Colon (tissue), 2 donors: ENCODE results near the gene LSAMP.

ENCODE experiments used
- FAIRE-seq: peaks from 2 replicates; lab custom pipeline; 2012; peaks lifted over from hg19 to GRCh38; lab: Jason Lieb, UNC
- donor health status: control.
- donor health status: control.

LSAMP gene

GRCh38 chr3:116445311-116445841, at the start of gene LSAMP:
Gene LSAMP (minus strand): TSS chr3:116445487.
- FAIRE-seq: no peak

DNA sequence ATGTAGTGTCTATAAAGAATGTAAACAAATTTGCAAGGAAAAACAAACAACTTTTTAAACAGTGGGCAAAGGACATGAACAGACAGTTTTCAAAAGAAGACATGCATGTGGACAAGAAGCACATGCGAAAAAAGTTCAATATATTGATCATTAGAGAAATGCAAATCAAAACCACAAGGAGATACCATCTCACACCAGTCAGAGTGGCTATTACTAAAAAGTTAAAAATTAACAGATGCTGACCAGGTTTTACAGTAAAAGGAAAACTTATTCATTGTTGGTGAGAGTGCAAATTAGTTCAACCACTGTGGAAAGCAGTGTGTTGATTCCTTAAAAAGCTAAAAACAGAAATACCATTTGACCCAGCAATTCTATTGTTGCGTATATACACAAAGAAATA, 47.1 kb upstream of the LSAMP start:
- FAIRE-seq: no peak

GRCh38 chr3:116483135-116483534, 37.8 kb upstream of the LSAMP start:
- FAIRE-seq: no peak

DNA sequence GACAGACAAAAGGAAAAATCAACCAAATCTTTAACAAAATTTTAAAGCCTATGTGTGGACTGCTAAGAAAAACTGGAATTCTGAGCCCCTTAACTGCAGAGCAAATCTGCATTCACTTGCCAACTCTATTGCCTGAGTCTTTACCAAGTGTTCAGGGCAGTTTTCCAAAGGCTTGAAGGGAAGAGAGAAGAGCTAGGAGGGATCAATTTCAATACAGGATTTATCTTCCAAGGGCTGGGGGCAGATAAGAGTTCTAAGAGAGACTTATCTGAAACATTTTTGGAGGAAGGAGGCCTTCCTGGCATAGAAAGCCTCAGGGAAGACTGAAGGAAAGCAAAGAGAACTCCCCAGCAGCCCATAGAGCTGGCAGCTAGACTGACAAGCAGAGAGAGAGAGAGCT, 31.4 kb upstream of the LSAMP start:
- no peak for FAIRE-seq

- FAIRE-seq: no peak
Measured at GRCh38 chr3:116474801-116475200, 29.5 kb upstream of the LSAMP start.

DNA sequence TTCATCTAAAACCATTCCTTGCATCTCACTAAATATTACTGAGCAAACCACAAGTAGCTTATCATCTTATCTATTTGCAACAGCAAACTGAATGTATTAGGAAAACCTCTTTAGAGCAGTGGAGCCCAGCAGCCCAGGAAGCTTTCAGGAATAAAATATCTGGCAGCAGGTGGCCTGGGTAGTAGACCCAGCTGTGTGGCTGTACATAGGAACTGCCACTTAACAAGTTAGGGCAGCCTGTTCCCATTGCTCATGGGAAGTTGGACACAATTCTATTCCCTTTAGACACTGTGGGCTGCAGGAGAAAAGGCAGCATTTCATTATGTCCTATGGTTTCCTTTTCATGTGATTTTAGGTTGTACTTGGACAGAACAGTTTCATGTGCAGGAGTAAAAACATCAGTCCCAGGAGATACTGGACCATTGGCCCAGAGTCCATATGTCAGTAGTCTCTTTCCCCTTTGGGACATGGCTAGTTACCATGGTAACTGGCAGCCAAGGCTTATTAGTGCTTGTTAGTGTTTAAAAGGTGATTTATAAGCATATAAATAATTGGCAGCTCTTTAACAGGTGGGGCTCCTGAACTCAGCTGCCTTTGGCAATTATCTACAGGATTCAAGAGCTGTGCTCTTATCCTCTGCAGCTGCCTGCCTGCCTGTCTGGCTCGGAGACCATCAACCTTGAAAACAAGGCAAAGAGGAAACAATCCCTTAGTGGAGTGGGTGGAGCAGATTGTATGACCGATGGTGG, 28.9 kb upstream of the LSAMP start:
- no peak for FAIRE-seq

DNA sequence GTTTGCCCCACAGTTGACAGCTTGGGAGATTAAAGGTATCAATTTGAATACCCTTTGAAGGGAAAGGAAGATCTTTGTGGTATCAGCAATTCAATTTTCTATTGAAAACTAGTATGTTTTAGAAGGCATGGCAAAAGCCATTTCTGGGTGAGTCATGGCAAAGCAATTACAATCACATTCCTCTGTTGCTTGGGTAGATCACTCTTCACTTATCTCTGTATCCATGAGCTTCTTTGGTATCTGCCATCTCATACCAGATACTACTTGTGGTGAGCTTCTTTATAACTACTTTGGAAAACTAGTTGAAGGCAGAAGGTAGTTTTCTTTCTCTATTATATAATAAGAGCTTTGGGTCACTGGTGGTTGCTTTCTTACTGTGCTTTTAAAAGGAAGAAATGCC, 28.3 kb upstream of the LSAMP start:
- FAIRE-seq: no peak

DNA sequence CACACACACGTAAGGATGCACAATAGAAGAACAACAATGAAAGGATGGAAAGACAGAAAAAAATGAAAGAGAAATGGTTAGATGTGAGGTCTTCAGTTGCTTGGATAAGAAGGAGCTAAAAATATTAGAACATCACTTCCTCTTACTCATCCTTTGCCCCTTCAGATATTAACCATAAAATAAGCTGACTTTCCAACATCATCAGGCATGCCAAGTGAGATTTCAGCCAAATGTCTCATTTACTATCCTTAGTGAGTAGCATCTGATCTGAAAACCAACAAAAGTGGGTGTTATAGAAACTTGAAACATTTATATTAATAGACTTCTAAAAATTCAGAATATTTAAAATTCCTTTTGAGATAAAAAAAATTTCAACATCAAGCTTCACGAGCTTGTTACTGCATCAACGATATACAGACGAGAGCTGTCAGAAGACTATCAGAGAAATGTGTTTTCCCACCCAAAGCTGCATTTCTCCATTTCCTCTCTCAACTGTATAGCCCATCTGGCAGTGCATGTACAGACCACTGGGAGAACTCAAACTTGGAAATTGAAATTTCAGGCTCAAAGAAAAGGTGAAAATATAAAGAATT, 25.4 kb upstream of the LSAMP start:
- FAIRE-seq: no peak

DNA sequence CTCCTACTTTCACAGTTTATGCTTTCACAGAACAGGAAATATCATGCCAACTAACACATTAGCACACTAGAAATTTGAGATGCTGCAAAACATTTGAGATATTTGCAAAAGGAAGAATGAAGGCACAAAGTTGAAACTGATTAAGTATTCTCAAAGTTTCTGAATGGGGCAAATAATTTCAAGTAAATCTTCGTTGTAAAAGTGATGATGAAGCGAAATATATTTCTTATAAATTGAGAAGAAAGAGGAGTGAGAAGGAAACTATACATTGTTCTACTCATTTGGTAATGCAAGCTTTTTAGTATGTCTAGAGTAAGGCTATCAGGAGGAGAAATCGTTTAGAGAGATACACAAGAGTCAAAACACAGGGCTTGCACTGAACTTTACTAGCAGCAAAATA, 24.3 kb upstream of the LSAMP start:
- FAIRE-seq: no peak

- FAIRE-seq: no peak
Measured at GRCh38 chr3:116464276-116464798, 19.1 kb upstream of the LSAMP start.

- FAIRE-seq: no peak
Measured at GRCh38 chr3:116453666-116454346, 8.5 kb upstream of the LSAMP start.

DNA sequence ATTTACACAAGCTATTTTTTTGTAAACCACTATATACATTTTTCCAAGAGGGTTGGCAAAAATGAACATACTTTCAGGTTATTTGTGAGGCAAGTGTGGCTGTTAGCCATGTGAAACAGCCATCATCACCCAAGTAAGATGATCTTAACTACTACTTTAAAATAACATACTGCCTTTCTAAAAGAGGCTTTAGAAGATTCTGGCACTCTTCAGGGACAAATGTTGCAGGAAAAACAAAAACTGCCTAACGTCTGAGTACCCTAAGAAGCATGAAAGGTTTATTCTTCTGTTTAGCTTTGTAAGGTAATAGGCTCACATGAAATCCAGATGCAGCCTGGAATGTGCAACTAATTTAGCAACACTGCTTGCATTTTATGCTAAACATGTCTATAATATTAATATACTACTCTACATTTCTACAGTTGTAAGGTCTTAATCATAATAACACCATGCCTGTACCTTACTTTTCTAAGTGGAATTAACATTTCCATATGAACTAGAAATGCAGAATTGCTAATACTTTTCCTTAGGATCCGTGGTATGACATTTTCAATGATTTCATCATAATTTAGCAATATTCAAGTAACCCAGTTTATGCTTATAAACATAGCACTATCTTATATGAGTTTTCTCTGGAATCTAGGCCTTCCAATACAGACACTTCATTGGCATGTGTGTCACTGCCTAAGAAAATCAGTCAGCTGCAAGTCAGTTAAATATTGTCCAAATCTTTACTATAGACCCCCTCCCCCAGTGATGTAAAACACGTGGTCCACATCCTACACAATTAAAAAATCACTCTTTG, 4.5 kb upstream of the LSAMP start:
- FAIRE-seq: no peak

- FAIRE-seq: no peak
Measured at GRCh38 chr3:116445990-116446389, 703 bp upstream of the LSAMP start.

GRCh38 chr3:116444819-116445310, 422 bp downstream of the LSAMP start:
- no peak for FAIRE-seq

GRCh38 chr3:116444115-116444747, 1.1 kb downstream of the LSAMP start:
- no peak for FAIRE-seq

GRCh38 chr3:116443191-116443661, 2.1 kb downstream of the LSAMP start:
- FAIRE-seq: no peak

- no peak for FAIRE-seq
Measured at GRCh38 chr3:116442331-116443021, 2.8 kb downstream of the LSAMP start.

- FAIRE-seq: no peak
Measured at GRCh38 chr3:116441652-116442051, 3.6 kb downstream of the LSAMP start.

DNA sequence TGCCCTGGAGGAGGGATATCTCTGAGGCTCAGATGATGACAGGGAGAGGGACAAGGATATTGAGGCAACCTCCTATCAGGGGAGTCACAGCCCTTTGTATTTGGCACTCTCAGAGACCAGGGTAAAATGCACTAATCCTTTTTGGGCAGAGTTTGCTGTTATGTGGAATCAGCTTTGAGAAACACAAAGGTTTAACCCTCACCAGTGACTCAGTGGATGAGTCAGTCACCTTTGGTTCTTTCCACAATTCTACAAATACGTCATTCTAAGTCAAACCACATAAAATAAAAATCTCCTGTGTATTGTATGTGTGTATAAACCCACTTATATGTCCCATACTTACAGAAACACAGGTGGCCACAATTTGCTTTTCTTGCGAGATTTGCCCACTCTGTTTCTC, 5.1 kb downstream of the LSAMP start:
- FAIRE-seq: no peak

DNA sequence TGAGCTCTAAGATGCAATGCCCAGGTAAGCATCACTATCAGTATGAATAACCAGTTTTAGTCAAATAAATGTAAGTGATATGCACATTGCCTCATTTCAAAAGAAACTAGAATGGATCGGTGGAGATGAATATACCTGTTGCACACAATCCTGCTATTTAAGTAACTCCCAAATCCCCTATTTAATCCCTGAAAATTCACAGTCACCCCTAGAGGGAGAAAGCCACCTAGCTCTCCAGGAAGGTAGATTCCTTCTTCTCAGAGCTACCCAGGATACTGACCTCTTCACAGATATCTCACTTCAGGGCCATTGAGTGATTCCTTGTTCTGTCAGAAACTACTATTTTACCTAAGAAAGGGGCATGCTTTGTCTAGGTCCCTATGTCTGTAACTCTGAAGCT, 11.7 kb downstream of the LSAMP start:
- no peak for FAIRE-seq

DNA sequence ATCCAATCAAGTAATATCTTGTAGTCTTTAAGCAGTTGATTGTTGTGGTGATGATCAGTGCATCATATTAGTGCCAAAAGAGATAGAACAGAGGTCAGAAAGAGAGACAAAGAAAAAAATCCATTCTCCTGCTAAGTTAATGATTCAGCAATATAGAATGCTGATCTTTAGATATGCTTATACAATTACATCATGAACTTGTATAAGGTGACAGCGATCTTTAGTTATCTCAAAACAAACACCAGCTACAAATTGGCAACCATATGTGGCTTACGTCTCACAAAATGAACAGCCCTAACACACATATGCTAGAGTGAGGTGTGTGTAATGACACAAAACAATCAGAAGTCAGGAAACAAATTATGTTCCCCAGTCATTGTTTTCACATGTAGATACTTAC, 12.5 kb downstream of the LSAMP start:
- no peak for FAIRE-seq
